Measurements from ENCODE around the gene MTAP. TPM values are rescaled to one million over a fixed set of nuclear protein-coding genes. Genes with fewer than 3 reads are reported as not detected.

MTAP gene
- total and polyA plus RNA-seq, 2 of the 13 experiments (the other 11 are each of a cell fraction or from before 2014, with no cell fraction given) = 16.7 to 51.2 TPM

DNA sequence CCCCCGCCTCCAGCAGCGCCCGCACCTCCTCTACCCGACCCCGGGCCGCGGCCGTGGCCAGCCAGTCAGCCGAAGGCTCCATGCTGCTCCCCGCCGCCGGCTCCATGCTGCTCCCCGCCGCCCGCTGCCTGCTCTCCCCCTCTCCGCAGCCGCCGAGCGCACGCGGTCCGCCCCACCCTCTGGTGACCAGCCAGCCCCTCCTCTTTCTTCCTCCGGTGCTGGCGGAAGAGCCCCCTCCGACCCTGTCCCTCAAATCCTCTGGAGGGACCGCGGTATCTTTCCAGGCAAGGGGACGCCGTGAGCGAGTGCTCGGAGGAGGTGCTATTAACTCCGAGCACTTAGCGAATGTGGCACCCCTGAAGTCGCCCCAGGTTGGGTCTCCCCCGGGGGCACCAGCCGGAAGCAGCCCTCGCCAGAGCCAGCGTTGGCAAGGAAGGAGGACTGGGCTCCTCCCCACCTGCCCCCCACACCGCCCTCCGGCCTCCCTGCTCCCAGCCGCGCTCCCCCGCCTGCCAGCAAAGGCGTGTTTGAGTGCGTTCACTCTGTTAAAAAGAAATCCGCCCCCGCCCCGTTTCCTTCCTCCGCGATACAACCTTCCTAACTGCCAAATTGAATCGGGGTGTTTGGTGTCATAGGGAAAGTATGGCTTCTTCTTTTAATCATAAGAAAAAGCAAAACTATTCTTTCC, 172.4 kb downstream of the MTAP start:
- peaks cover 0 to 23% of the 10 kb centered on the region in 2 experiments; a peak in 2 of 5 replicates for H3K27me3 ChIP-seq (ENCODE audit: control insufficient read depth in 1 of 2, insufficient read depth in 2 of 2, low read length in 2 of 2)
- DNase-seq (ENCODE audit: low spot score) (no peak), FAIRE-seq (no peak), ATAC-seq (peak; percentile 96)
- no peaks in the 10 kb centered on the region for H4K20me1 ChIP-seq (ENCODE audit: insufficient read depth, low read length)
- H3K36me3 ChIP-seq (replicated peaks in 1 of 2; ENCODE audit: control insufficient read depth in 1 of 2, insufficient read depth in 2 of 2, low read length in 2 of 2) = no peaks in the 10 kb centered on the region
- BruUV-seq (replicated peaks) = no TSS peak
- WGBS (ENCODE audit: low lambda C conversion rate) = 0% methylated on average over 20 of the region's 51 CpGs
- H3K4me3 ChIP-seq (replicated peaks in 1 of 3; ENCODE audit: insufficient read depth in 1 of 3, low read depth in 2 of 3, low read length in 3 of 3) = peak overlapping the region; percentile 64 to 78 (median 67)
- H3K4me1 ChIP-seq (ENCODE audit: insufficient read depth, low read length) = peaks cover 6% of the 10 kb centered on the region
- no peaks in the 10 kb centered on the region for H3K79me2 ChIP-seq (ENCODE audit: insufficient read depth, low read length)
- POLR2A ChIA-PET = no interaction called here
- H3K9me3 ChIP-seq (ENCODE audit: low read length) = no peaks in the 10 kb centered on the region
- no peak overlapping the region for H3K27ac ChIP-seq (ENCODE audit: extremely low read length, insufficient read depth, low read length)
- in situ Hi-C loops (cut with HindIII; ENCODE audit: extremely low pct_ligation_motif_present, low pct_unique_long_range_greater_than_20kb) = no loop called here
- peak overlapping the region; percentile 39; the same call in 1 of the 2 replicates for H3K9ac ChIP-seq (ENCODE audit: insufficient read depth, low read depth, low read length)
- CTCF ChIA-PET (ENCODE audit: low intra/inter-chr PET ratio, low total read pairs) = no interaction called here
- H2AFZ ChIP-seq (ENCODE audit: low read length) = peak overlapping the region; percentile 80
- intact Hi-C loops (cut with micrococcal nuclease; ENCODE audit: unreplicated experiment) = no loop called here
- peak overlapping the region; percentile 92 for H3K4me2 ChIP-seq (ENCODE audit: low read depth, low read length)
- TF ChIP-seq PPARG (CRISPR knock-in tag; conservative IDR thresholded peaks at IDR 0.05) (no peak), NFRKB (IDR thresholded peaks at IDR 0.05) (no peak), ZNF724P (CRISPR knock-in tag; IDR thresholded peaks at IDR 0.05; ENCODE audit: borderline replicate concordance) (no peak), GABPB1 (CRISPR knock-in tag; IDR thresholded peaks at IDR 0.05) (peak; percentile 74; the same call in 1 of the 2 replicates), ZKSCAN8 (CRISPR knock-in tag; IDR thresholded peaks at IDR 0.05; ENCODE audit: borderline replicate concordance) (no peak), NRL (CRISPR knock-in tag; IDR thresholded peaks at IDR 0.05; ENCODE audit: borderline replicate concordance) (peak; percentile 49; the same call in 1 of the 2 replicates), SALL1 (CRISPR knock-in tag; IDR thresholded peaks at IDR 0.05) (peak; percentile 11; the same call in 1 of the 2 replicates), RNF2 (conservative IDR thresholded peaks at IDR 0.05; ENCODE audit: low read depth) (no peak)
- TF ChIP-seq, protein P1, sequence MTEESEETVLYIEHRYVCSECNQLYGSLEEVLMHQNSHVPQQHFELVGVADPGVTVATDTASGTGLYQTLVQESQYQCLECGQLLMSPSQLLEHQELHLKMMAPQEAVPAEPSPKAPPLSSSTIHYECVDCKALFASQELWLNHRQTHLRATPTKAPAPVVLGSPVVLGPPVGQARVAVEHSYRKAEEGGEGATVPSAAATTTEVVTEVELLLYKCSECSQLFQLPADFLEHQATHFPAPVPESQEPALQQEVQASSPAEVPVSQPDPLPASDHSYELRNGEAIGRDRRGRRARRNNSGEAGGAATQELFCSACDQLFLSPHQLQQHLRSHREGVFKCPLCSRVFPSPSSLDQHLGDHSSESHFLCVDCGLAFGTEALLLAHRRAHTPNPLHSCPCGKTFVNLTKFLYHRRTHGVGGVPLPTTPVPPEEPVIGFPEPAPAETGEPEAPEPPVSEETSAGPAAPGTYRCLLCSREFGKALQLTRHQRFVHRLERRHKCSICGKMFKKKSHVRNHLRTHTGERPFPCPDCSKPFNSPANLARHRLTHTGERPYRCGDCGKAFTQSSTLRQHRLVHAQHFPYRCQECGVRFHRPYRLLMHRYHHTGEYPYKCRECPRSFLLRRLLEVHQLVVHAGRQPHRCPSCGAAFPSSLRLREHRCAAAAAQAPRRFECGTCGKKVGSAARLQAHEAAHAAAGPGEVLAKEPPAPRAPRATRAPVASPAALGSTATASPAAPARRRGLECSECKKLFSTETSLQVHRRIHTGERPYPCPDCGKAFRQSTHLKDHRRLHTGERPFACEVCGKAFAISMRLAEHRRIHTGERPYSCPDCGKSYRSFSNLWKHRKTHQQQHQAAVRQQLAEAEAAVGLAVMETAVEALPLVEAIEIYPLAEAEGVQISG (CRISPR knock-in tag; IDR thresholded peaks at IDR 0.05) = peak; percentile 39
- TF ChIP-seq, protein P2, sequence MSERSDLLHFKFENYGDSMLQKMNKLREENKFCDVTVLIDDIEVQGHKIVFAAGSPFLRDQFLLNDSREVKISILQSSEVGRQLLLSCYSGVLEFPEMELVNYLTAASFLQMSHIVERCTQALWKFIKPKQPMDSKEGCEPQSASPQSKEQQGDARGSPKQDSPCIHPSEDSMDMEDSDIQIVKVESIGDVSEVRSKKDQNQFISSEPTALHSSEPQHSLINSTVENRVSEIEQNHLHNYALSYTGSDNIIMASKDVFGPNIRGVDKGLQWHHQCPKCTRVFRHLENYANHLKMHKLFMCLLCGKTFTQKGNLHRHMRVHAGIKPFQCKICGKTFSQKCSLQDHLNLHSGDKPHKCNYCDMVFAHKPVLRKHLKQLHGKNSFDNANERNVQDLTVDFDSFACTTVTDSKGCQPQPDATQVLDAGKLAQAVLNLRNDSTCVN (CRISPR knock-in tag; IDR thresholded peaks at IDR 0.05; ENCODE audit: borderline replicate concordance) = 0 out of 2 replicates have a peak, but pooled peaks have one; percentile 29
- TF ChIP-seq, protein P3, sequence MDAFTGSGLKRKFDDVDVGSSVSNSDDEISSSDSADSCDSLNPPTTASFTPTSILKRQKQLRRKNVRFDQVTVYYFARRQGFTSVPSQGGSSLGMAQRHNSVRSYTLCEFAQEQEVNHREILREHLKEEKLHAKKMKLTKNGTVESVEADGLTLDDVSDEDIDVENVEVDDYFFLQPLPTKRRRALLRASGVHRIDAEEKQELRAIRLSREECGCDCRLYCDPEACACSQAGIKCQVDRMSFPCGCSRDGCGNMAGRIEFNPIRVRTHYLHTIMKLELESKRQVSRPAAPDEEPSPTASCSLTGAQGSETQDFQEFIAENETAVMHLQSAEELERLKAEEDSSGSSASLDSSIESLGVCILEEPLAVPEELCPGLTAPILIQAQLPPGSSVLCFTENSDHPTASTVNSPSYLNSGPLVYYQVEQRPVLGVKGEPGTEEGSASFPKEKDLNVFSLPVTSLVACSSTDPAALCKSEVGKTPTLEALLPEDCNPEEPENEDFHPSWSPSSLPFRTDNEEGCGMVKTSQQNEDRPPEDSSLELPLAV (CRISPR knock-in tag; conservative IDR thresholded peaks at IDR 0.05; ENCODE audit: low read depth) = no peak
- TF ChIP-seq, protein P4, sequence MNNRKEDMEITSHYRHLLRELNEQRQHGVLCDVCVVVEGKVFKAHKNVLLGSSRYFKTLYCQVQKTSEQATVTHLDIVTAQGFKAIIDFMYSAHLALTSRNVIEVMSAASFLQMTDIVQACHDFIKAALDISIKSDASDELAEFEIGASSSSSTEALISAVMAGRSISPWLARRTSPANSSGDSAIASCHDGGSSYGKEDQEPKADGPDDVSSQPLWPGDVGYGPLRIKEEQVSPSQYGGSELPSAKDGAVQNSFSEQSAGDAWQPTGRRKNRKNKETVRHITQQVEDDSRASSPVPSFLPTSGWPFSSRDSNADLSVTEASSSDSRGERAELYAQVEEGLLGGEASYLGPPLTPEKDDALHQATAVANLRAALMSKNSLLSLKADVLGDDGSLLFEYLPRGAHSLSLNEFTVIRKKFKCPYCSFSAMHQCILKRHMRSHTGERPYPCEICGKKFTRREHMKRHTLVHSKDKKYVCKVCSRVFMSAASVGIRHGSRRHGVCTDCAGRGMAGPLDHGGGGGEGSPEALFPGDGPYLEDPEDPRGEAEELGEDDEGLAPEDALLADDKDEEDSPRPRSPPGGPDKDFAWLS (CRISPR knock-in tag; IDR thresholded peaks at IDR 0.05; ENCODE audit: borderline replicate concordance) = 0 out of 2 replicates have a peak, but pooled peaks have one; percentile 28
